ENCODE results near the gene IFNGR1.
"Not testable (repeated sequence)": the region's sequence is repeated elsewhere in the genome, so short reads cannot be mapped to it uniquely, and the experiment has no call there.

IFNGR1 gene

DNA sequence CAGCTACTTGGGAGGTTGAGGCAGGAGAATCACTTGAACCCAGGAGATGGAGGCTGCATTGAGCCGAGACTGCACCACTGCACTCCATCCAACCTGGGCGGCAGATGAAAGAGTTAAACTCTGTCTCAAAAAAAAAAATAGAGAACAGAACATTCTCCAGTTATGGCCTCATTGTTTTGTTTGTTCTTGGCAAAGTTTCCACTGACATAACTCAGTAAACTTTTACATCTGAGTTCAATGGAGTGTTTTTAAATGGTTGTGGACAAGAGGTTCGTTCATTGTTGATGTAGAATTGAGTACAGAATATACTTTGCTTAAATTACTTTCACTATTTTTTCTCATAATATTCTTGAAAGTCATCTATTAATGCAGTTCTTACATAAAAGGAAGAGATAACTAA, 42.2 kb upstream of the IFNGR1 start:
- DNase-seq (ENCODE audit: low read depth) = no peak
- TF ChIP-seq, protein P1, sequence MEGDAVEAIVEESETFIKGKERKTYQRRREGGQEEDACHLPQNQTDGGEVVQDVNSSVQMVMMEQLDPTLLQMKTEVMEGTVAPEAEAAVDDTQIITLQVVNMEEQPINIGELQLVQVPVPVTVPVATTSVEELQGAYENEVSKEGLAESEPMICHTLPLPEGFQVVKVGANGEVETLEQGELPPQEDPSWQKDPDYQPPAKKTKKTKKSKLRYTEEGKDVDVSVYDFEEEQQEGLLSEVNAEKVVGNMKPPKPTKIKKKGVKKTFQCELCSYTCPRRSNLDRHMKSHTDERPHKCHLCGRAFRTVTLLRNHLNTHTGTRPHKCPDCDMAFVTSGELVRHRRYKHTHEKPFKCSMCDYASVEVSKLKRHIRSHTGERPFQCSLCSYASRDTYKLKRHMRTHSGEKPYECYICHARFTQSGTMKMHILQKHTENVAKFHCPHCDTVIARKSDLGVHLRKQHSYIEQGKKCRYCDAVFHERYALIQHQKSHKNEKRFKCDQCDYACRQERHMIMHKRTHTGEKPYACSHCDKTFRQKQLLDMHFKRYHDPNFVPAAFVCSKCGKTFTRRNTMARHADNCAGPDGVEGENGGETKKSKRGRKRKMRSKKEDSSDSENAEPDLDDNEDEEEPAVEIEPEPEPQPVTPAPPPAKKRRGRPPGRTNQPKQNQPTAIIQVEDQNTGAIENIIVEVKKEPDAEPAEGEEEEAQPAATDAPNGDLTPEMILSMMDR (IDR thresholded peaks at IDR 0.05; ENCODE audit: control insufficient read depth, extremely low read depth, insufficient read depth) = no peak
- no peak overlapping the region for H3K4me3 ChIP-seq (ENCODE audit: low read depth, low read length)

DNA sequence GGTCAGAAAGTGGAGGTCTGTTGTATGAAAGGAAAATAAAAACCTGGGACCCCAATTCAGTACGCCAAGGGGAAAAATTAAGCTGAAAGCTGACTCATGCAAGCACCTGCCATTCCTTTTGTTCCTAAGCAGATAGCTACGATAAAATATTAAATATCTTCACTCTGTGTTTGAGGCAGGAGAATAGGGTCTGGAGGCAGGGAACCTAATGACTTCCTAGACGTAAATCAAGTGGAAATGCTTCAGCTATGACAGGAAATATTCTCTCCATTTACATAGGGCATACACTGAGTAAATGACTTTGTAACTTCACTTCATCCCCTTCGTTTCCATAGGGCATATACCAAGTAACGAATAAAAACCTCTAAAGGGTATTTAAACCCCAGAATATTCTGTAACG, 41.0 kb upstream of the IFNGR1 start:
- TF ChIP-seq, protein P1 (IDR thresholded peaks at IDR 0.05; ENCODE audit: control insufficient read depth, extremely low read depth, insufficient read depth) = no peak
- DNase-seq (ENCODE audit: low read depth) = no peak
- no peak overlapping the region for H3K4me3 ChIP-seq (ENCODE audit: low read depth, low read length)

DNA sequence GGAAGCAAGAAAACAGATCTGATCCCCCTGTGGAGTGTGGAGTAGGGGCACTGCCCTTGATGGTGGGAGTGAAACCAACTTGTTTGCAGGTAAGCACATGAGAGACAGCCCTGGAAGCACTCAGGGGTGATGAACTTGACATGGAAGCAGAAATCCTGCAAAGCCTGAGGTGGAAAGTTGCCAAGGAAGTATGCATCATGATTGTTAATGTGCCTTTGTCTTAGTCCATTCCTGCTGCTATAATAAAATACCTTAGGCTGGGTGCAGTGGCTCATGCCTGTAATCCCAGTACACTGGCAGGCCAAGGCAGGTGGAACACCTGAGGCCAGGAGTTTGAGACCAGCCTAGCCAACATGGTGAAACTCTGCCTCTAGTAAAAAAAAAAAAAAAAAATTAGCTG, 40.2 kb upstream of the IFNGR1 start:
- TF ChIP-seq, protein P1 (IDR thresholded peaks at IDR 0.05; ENCODE audit: control insufficient read depth, extremely low read depth, insufficient read depth) = no peak
- no peak overlapping the region for H3K4me3 ChIP-seq (ENCODE audit: low read depth, low read length)
- DNase-seq (ENCODE audit: low read depth) = no peak

DNA sequence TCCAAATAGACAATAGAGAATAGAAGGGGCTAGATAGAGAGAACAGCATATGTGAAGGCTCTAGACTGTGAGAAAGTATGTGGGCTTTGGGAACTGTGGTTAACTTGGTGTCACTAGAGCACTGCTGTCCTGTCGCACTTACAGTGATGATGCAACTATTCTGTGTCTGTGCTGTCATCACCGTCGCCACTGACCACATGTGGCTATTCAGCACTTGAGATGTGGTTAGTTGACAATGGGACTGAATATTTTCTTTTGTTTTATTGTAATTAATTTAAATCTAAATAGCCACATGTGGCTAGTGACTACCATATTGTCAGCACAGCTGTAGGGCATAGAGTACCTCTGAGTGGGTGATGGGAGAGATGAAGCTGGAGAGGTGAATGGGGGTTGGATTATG, 39.0 kb upstream of the IFNGR1 start:
- DNase-seq (ENCODE audit: low read depth) = no peak
- TF ChIP-seq, protein P1 (IDR thresholded peaks at IDR 0.05; ENCODE audit: control insufficient read depth, extremely low read depth, insufficient read depth) = no peak
- H3K4me3 ChIP-seq (ENCODE audit: low read depth, low read length) = no peak overlapping the region

DNA sequence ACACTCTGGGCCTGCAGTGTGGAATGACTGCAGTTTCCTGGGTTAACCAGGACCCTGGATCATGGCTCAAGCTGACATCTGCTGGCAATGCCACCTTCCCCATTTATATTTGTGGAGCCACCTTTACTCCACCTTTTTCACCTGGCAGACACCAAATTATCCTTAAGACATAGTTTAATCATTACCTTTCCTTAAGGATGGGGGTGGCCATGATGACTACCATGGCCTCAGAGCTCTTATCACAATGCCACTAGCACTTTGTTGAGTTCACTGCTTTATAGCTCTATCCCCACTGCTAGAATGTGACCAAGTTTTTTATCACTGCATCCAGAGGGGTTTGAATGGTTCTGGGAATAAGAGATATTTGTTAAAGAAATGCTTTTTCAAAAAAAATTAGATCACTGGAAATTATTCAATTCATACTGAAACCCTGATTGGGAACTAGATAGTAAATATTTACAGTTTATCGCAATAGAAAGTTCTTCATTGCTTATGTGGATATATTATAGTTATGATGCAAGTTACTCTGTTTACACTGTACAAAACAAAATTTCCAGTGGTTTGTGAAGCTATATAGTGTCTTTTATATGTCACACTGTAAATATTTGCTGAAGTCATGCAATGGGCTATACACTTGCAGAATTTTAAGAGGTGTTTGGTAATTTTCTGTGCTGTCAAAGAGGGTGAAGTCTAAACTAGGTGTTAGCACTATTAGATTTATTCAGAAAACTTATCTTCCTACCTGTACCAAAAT, 37.3 kb upstream of the IFNGR1 start:
- no peak overlapping the region for H3K4me3 ChIP-seq (ENCODE audit: low read depth, low read length)
- DNase-seq (ENCODE audit: low read depth) = no peak

DNA sequence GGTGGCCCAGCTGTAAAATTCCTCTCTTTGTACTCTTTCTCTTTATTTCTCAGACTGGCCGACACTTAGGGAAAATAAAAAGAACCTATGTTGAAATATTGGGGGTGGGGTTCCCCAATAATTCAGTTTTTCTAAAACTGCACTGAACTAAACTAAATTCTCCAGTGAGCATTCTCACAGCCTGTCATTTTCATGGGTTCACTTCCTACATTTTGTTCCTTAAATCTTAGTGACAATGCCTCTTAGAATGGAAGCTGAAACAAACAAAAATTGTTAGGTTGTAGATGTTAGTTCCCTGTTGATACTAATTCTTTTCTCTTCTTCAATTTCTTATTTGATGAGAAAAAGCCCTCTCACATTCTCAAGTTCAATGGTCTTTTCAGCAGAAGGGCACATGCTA, 35.8 kb upstream of the IFNGR1 start:
- H3K4me3 ChIP-seq (ENCODE audit: low read depth, low read length) = no peak overlapping the region
- no peak for DNase-seq (ENCODE audit: low read depth)
- TF ChIP-seq, protein P1 (IDR thresholded peaks at IDR 0.05; ENCODE audit: control insufficient read depth, extremely low read depth, insufficient read depth) = no peak

More for the DNA sequence above, 37.3 kb upstream of the IFNGR1 start:
- TF ChIP-seq, protein P1 (IDR thresholded peaks at IDR 0.05; ENCODE audit: control insufficient read depth, extremely low read depth, insufficient read depth) = no peak

DNA sequence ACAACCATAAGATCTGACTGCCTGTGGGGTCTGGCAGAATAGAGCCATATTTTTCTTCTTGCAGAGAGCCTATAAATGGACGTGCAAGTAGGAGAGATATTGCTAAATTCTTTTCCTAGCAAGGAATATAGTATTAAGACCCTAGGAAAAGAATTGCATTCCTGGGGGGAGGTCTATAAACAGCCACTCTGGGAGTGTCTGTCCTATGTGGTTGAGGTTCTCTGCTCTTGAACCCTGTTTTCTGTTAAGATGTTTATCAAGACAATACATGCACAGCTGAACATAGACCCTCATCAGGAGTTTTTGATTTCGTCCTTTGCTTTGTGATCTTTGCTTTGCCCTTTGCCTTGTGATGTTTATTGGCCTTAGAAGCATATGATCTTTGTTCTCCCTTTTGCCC, 35.2 kb upstream of the IFNGR1 start:
- DNase-seq (ENCODE audit: low read depth); H3K4me3 ChIP-seq (ENCODE audit: low read depth, low read length): not testable (repeated sequence)

All from LNCaP clone FGC (cell line).